ENCODE measurements around the gene PRIMPOL.
"Not testable (repeated sequence)": the region's sequence is repeated elsewhere in the genome, so short reads cannot be mapped to it uniquely, and the experiment has no call there.

The PRIMPOL gene

GRCh38 chr4:184715526-184715925, 66.0 kb downstream of the PRIMPOL start:
- no peak for FAIRE-seq

GRCh38 chr4:184719407-184719806, 69.9 kb downstream of the PRIMPOL start:
- FAIRE-seq, result no peak

GRCh38 chr4:184721254-184721653, 71.7 kb downstream of the PRIMPOL start:
- no peak for FAIRE-seq

GRCh38 chr4:184722798-184723197, 73.3 kb downstream of the PRIMPOL start:
- no peak for FAIRE-seq

GRCh38 chr4:184727430-184727829, 77.9 kb downstream of the PRIMPOL start:
- FAIRE-seq, result no peak

- FAIRE-seq, result no peak
Observed at GRCh38 chr4:184728858-184729257, 79.3 kb downstream of the PRIMPOL start.

- no peak for FAIRE-seq
Observed at GRCh38 chr4:184729946-184730345, 80.4 kb downstream of the PRIMPOL start.

GRCh38 chr4:184731056-184731455, 81.5 kb downstream of the PRIMPOL start:
- FAIRE-seq, result no peak

- no peak for FAIRE-seq
Observed at GRCh38 chr4:184732126-184732525, 82.6 kb downstream of the PRIMPOL start.

GRCh38 chr4:184733654-184734524, 84.4 kb downstream of the PRIMPOL start, which contains the start of gene CENPU:
Gene CENPU, minus strand, starts transcription at chr4:184734096. Its CDS starts 34 bp downstream, at chr4:184734062.
- FAIRE-seq, result peak; percentile 95

- no peak for FAIRE-seq
Observed at GRCh38 chr4:184734758-184735157, 85.2 kb downstream of the PRIMPOL start.

GRCh38 chr4:184739575-184739974, 90.0 kb downstream of the PRIMPOL start:
- not testable (repeated sequence) for FAIRE-seq

- no peak for FAIRE-seq
Observed at GRCh38 chr4:184740980-184741391, 91.4 kb downstream of the PRIMPOL start.

- FAIRE-seq, result not testable (repeated sequence)
Observed at GRCh38 chr4:184741651-184742050, 92.1 kb downstream of the PRIMPOL start.

GRCh38 chr4:184743650-184744049, 94.1 kb downstream of the PRIMPOL start:
- FAIRE-seq, result no peak

GRCh38 chr4:184744236-184744635, 94.7 kb downstream of the PRIMPOL start:
- no peak for FAIRE-seq
